KMS-11 (cell line): ENCODE measurements around the gene SPRED2.

Experiments used
- H2AFZ ChIP-seq: fragments of 200-600 bp; sonication (generic); 2 replicates; pipeline ENCODE4 v1.6.1; 2016; ENCODE audit warnings: antibody characterized with exemption, mixed run types, low read depth
- H3K27ac ChIP-seq: fragments of 200-600 bp; sonication (generic); 2 replicates; pipeline ENCODE4 v1.6.1; 2016; ENCODE audit warnings: mild to moderate bottlenecking, mixed run types
- H3K27me3 ChIP-seq: fragments of 200-600 bp; sonication (generic); 2 replicates; pipeline ENCODE4 v1.6.1; 2017; ENCODE audit warnings: mild to moderate bottlenecking, low read depth, mixed run types, moderate library complexity; ENCODE audit not compliant: insufficient read depth
- H3K36me3 ChIP-seq: fragments of 200-600 bp; sonication (generic); 2 replicates; pipeline ENCODE4 v1.6.1; 2017; ENCODE audit warnings: mild to moderate bottlenecking, mixed run types; ENCODE audit not compliant: insufficient read depth
- H3K4me1 ChIP-seq: fragments of 200-600 bp; sonication (generic); 2 replicates; pipeline ENCODE4 v1.6.1; 2016; ENCODE audit warnings: mild to moderate bottlenecking, low read depth, mixed run types; ENCODE audit not compliant: poor library complexity, severe bottlenecking
- H3K4me2 ChIP-seq: fragments of 200-600 bp; sonication (generic); 2 replicates; pipeline ENCODE4 v1.7.0; 2016; ENCODE audit warnings: mild to moderate bottlenecking, mixed run types
- H3K4me3 ChIP-seq: fragments of 200-600 bp; sonication (generic); IDR thresholded peaks from 2 replicates; pipeline ENCODE4 v1.6.1; 2017; ENCODE audit warnings: low read depth, low read length, mixed read lengths; ENCODE audit not compliant: insufficient read depth
- H3K79me2 ChIP-seq: fragments of 200-600 bp; sonication (generic); 2 replicates; pipeline ENCODE4 v1.6.1; 2016; ENCODE audit warnings: low read depth, mixed run types; ENCODE audit not compliant: insufficient read depth
- H3K9ac ChIP-seq: fragments of 200-600 bp; sonication (generic); 2 replicates; pipeline ENCODE4 v1.6.1; 2016; ENCODE audit warnings: mild to moderate bottlenecking, mixed run types
- H4K20me1 ChIP-seq: fragments of 200-600 bp; sonication (generic); 2 replicates; pipeline ENCODE4 v1.6.1; 2016; ENCODE audit warnings: mild to moderate bottlenecking, mixed run types; ENCODE audit not compliant: insufficient read depth
- TF ChIP-seq, protein P1 (sequence below): fragments of 200-600 bp; sonication (generic); conservative IDR thresholded peaks from 2 replicates; pipeline ENCODE4 v1.6.1; 2017; ENCODE audit warnings: low read depth, mild to moderate bottlenecking, antibody characterized with exemption, low read length, moderate library complexity, mixed read lengths

SPRED2 gene

DNA sequence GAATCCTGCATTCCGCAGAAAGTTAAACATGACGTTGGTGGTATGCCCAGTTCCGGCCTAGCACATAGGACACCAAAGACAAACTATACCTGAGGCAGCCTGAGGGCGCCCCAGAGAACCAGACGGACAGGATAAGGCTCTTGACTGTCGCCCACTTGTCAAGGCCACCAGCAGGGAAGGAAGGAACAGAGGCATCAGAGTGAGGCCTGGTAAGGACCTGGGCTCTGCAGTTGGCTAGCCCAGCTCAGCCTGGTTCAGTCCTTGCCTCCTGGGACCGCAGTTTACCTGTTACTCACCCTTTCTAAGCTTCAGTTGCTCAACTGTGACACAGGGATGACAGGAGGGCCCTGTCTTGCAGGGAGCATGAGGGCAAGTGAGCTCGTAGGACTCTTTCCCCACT is 122.7 kb downstream of the SPRED2 start:
- no peaks in the 10 kb centered on the region for H4K20me1 ChIP-seq
- no peak overlapping the region for H3K9ac ChIP-seq
- H3K4me1 ChIP-seq = no peaks in the 10 kb centered on the region
- H2AFZ ChIP-seq = no peak overlapping the region
- no peak overlapping the region for H3K4me2 ChIP-seq
- H3K79me2 ChIP-seq = no peaks in the 10 kb centered on the region
- H3K4me3 ChIP-seq = no peak overlapping the region
- no peaks in the 10 kb centered on the region for H3K27me3 ChIP-seq
- H3K36me3 ChIP-seq = peaks cover 4% of the 10 kb centered on the region; the same call in 1 of the 2 replicates
- TF ChIP-seq, protein P1, sequence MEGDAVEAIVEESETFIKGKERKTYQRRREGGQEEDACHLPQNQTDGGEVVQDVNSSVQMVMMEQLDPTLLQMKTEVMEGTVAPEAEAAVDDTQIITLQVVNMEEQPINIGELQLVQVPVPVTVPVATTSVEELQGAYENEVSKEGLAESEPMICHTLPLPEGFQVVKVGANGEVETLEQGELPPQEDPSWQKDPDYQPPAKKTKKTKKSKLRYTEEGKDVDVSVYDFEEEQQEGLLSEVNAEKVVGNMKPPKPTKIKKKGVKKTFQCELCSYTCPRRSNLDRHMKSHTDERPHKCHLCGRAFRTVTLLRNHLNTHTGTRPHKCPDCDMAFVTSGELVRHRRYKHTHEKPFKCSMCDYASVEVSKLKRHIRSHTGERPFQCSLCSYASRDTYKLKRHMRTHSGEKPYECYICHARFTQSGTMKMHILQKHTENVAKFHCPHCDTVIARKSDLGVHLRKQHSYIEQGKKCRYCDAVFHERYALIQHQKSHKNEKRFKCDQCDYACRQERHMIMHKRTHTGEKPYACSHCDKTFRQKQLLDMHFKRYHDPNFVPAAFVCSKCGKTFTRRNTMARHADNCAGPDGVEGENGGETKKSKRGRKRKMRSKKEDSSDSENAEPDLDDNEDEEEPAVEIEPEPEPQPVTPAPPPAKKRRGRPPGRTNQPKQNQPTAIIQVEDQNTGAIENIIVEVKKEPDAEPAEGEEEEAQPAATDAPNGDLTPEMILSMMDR = no peak
- no peak overlapping the region for H3K27ac ChIP-seq

DNA sequence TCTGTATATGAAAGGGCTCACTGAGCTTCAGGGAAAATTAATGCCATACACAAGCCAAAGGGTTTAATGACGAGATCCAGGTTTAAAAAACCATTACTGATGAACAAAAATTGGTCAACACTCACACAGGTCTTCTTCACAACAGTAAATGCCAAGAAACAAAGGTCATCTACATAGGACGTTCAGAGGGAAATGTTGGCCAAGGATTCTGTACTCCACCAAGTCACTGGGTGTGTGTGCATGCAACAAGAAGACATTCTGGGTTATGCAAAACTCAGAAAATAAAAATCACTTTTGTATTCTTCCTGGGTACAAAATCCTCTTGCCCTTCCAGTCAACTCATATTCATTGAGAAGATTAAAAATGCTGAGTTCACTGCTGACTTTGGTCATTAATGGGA is 126.5 kb downstream of the SPRED2 start:
- TF ChIP-seq, protein P1 = no peak
- H3K4me3 ChIP-seq = no peak overlapping the region

DNA sequence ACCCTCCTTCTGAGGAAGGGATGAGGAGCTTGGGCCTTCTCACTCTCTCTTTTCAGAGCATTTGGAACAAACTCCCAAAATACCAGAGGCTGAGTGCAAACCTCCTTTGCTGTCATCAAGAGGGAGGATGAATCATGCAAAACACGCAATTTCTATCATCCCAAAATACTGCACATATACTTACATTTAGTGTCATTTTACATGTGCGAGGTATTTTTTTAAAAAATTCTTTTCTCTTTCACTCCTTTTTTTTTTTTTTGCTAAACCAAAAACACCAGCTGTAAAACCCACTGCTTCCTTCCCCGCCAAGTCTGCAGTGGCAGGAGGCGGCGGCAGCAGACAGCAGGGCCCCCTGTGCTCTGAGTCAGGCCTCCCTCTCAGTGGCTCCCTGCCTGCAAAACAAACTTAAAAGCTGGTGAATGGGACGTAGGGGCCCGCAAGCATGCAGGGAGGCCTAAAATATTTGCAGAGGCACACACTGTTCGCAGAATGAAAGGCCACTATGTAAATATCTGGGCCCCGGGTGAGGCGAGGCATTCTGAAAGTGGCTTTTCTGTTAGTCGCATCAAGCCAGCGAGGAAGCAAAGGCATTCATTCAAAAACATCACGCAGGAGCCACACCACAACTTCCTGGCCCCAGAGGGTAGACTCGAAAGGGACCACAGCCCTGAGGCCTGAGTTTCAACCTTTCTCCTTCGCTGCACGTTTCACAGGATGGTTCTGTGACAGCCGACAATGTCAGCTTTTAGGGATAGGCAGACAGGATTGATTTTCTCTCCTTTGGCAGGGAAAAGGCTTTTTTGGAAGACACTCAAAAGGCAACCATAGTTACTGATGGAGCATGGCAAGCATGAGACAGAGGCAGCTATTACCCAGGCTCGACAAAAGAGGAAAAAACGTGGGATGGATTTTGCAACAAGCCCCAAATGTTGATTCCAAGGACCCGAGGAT is 131.4 kb downstream of the SPRED2 start:
- Histone ChIP-seq H3K79me2 (no peaks in the 10 kb centered on the region), H3K4me3 (no peak overlapping the region), H2AFZ (peak overlapping the region; percentile 41; the same call in 1 of the 2 replicates), H3K4me1 (peaks cover 57% of the 10 kb centered on the region), H3K9ac (peak overlapping the region; percentile 40; the same call in 1 of the 2 replicates), H3K27ac (peak overlapping the region; percentile 70), H3K27me3 (no peaks in the 10 kb centered on the region), H3K36me3 (no peaks in the 10 kb centered on the region), H4K20me1 (no peaks in the 10 kb centered on the region), H3K4me2 (peak overlapping the region; percentile 91)
- TF ChIP-seq, protein P1 = no peak

More for the DNA sequence above, 126.5 kb downstream of the SPRED2 start:
- Histone ChIP-seq H3K4me1 (peaks cover 24% of the 10 kb centered on the region), H4K20me1 (no peaks in the 10 kb centered on the region), H3K27ac (no peak overlapping the region), H3K36me3 (no peaks in the 10 kb centered on the region), H3K4me2 (no peak overlapping the region), H3K9ac (no peak overlapping the region), H3K79me2 (no peaks in the 10 kb centered on the region), H2AFZ (no peak overlapping the region), H3K27me3 (no peaks in the 10 kb centered on the region)

DNA sequence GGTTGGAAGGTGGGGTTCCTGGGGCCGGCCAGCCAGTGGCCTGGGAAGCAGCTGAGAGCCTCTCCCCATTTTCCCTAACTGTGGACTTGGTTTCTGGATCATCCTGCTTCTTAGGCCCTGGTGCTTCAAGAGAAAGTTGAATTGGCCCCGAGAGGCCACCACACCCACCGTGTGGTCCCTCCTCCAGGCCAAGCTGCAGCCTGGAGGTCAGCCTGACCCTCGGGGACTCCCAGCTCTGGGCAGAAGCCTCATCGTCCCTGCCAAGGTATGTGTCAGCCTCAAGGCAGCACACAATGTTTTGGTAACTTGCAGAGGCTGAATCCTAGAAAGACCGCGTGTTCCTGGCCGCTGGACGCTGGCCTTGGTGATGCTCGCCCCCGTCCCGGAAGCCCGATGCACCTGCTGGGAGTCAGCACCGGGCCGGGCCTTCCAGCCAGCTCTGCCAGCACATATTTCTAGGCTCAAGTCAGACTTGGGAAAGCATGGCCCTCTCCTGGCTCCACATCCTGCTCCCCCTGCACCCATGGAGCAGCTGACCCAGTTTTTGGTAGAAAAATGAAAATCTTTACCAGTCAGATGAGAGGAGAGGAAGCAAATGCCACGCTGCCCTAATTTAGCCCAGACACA is 132.2 kb downstream of the SPRED2 start:
- H3K4me2 ChIP-seq = peak overlapping the region; percentile 91
- H3K36me3 ChIP-seq = no peaks in the 10 kb centered on the region
- H3K4me3 ChIP-seq = no peak overlapping the region
- TF ChIP-seq, protein P1 = no peak
- no peaks in the 10 kb centered on the region for H3K27me3 ChIP-seq
- peak overlapping the region; percentile 41; the same call in 1 of the 2 replicates for H2AFZ ChIP-seq
- no peaks in the 10 kb centered on the region for H3K79me2 ChIP-seq
- peak overlapping the region; percentile 40; the same call in 1 of the 2 replicates for H3K9ac ChIP-seq
- H4K20me1 ChIP-seq = no peaks in the 10 kb centered on the region
- H3K4me1 ChIP-seq = peaks cover 57% of the 10 kb centered on the region
- peak overlapping the region; percentile 70 for H3K27ac ChIP-seq
